GM18519 (cell line): ENCODE measurements around the gene SETBP1.

ENCODE experiments used
- ATAC-seq: cut with Tn5 transposase; IDR thresholded peaks from one replicate; pipeline ENCODE4 v1.9.1; 2021; ENCODE audit warnings: mild to moderate bottlenecking, moderate library complexity; ENCODE audit not compliant: unreplicated experiment, low FRiP score

The SETBP1 gene

GRCh38 chr18:44954257-44954656, 273.6 kb downstream of the SETBP1 start:
- ATAC-seq, result no peak

- no peak for ATAC-seq
Measured at GRCh38 chr18:44955825-44956224, 275.1 kb downstream of the SETBP1 start.

DNA sequence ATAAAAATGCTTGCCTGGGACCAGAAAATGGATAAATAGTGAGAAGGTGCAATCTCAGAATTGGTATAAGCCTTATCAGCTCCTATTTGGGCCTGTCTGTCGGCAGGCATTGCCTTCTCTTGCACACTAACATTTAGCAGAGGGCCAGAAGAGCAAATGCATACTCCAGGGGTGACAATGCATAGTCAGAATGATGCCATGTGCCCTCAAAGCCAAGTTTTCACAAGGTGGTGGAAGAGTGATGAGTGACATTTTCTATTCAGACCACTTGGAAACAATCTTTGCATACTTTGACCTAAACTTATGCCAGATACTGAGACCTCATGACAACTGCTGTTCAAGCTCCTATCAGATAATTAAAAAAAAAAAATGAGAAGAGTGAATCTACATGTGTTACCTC, 276.3 kb downstream of the SETBP1 start:
- no peak for ATAC-seq

DNA sequence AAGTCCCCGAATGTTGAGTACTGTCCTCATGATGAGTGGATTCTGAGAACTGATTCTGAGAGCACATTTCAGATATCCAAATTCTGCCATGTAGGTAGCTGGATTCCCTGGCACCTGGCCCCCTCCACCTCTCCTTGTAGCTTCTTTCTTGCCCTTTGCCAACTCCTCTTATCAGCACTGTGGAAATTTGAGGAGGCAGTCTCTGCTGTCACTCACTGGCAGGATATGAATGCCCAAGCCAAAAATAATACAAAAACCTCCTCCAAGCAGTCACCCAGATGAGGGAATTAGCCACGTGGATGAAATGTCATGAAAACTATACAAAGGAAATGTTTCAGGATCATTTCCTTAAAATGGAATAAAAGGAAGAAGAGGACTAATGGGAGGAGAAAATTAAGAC, 276.8 kb downstream of the SETBP1 start:
- no peak for ATAC-seq

DNA sequence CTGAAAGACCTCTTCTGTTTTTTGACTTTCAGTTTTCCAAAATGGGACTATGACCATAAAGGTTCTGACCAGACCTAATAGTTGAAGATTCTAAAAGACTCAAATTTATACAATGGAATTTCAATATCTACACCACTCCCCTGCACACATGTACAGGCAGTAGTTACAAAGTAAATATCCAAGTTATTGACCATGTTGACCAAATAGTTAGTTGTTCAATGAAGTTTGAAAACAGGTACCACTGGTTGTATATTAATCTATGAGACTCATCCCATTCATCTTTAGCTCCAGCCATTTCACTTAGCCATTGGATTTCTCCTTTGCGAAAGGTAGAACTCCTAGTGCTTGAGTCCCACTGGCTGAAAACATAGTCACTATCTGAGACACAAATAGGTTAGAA, 277.4 kb downstream of the SETBP1 start:
- ATAC-seq, result no peak

- no peak for ATAC-seq
Measured at GRCh38 chr18:44958455-44958854, 277.8 kb downstream of the SETBP1 start.

DNA sequence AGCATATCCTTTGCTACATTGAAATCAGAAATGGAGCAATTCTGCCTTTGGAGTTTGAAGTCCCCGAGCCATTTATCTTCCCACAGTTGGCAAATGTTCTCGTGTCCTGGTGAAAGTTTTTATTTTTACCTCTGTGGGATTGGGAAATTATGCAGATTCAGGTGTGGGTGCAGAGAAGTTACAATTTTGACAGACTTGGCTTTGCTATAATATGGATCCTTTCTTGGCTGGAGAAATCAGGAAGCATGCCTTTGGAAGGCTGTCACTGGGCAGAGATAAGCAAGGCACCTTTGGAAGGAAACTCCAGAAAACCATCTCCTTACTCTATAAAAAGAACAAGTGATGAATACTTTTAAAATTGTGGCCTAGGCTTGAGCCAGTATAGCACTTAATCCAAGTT, 278.3 kb downstream of the SETBP1 start:
- no peak for ATAC-seq

DNA sequence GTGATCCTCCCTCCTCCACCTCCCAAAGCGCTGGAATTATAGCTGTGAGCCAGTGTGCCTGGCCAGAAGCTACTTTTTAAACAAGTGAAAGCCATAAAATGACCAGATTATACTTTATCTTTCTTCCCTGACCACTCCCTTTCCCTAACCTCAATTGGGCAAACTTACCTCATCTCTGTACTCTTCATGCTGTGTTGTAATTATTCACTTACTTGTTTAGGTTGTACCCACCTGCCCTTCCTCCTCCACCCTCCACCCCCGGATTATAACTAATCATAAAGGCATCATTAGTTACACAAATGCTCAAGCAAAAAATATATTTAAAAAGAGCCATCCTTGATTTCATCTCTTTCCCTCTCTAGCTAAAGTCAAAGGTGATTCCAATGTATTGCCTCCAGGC, 279.9 kb downstream of the SETBP1 start:
- no peak for ATAC-seq

DNA sequence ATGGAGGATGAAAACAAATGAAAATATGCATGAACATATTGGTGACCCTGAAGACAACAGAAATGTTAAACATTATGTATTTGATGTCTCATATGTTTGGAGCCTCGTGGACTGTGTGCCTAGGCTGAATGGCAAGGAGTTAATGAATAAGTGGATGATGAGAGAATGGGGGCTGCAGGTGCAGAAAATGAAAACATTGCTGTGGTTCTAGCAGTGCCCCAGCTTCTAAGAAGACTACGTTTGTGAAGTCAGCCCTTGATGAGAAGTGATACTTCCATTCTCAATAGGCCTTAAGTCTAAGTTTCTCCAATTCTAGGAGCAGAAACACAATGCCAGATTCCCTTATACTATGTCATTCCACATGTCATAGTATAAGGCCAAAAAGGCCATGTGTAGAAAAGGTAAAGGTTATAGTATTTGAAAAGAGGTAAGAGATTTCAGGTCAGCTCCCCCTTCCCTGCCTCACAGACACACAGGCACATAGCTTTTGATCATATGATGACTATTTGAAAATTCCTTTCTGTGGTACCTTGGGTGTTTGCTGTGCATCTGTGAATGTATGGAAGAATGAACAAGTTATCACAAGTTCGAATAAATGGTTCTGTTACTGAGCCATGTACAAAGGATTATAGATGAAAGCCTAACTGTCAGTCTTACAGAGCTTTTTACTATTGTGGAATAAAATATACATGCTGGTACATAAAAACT, 280.8 kb downstream of the SETBP1 start:
- no peak for ATAC-seq

- ATAC-seq, result no peak
Measured at GRCh38 chr18:44967599-44967998, 286.9 kb downstream of the SETBP1 start.

- ATAC-seq, result no peak
Measured at GRCh38 chr18:44968336-44968735, 287.6 kb downstream of the SETBP1 start.

DNA sequence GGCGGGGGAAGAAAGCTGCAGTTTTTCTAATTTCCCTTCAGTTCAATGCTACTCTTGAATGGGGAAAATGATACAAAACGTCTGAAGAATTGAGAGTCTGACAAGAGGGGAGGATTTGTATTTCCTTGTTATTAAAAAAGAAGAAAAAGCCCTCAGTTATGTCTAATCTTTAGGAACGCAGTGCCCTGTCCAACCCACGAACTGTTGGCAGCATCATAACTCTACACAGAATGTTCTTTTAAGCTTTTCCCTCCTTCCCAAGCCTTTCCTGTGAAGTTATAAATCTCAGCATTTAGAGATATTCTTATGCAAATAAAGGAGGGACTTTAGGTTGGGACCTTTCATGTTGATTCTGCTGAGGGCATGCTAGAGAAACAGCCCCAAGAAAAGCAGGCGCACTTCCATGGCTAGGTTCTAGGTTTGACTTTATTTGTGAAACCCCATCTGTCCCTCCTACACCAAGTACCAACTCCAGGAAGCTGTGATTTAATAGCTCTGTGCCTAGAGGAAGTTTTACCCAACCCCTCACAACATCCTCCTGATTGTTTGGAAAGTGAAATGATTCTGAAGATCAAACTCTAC, 288.6 kb downstream of the SETBP1 start:
- no peak for ATAC-seq

GRCh38 chr18:44973282-44973681, 292.6 kb downstream of the SETBP1 start:
- no peak for ATAC-seq

- ATAC-seq, result no peak
Measured at GRCh38 chr18:44974174-44974573, 293.5 kb downstream of the SETBP1 start.

- ATAC-seq, result no peak
Measured at GRCh38 chr18:44977856-44978255, 297.2 kb downstream of the SETBP1 start.

DNA sequence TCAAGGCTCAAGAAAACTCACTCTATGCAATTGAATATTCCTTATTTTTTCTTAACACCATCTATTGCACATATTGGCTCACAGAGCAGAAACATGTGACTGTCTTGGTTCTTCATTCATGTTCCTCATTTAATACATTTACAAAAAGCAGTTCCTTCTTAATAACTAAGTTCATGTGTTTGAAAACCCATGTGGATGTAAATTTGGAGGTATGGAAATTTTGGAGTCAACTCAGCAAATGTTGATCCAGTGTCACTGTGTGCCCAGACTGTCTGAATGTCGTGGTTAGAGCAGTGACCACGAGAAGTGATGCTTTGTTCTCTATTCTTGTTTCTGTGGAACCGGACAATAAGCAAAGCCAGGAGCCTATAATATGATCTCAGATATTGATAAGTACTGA, 299.1 kb downstream of the SETBP1 start:
- ATAC-seq, result no peak

- no peak for ATAC-seq
Measured at GRCh38 chr18:44981121-44981520, 300.4 kb downstream of the SETBP1 start.

DNA sequence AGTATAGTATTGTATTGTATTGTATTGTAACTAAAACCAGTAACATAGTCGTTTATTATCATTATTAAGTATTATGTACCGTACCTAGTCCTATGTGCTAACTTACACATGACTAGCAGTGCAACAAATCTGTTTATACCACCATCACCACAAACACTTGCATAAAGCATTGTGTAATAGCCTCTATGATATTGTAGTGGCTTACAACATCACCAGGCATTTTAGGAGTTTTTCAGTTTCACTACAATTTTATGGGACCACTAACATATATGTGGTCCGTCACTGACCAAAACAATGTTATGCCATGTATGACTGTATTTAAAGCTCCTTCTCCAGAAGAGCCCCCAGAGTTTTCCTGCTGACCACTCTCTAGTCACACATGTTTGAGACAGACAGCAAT, 306.2 kb downstream of the SETBP1 start:
- ATAC-seq, result no peak

DNA sequence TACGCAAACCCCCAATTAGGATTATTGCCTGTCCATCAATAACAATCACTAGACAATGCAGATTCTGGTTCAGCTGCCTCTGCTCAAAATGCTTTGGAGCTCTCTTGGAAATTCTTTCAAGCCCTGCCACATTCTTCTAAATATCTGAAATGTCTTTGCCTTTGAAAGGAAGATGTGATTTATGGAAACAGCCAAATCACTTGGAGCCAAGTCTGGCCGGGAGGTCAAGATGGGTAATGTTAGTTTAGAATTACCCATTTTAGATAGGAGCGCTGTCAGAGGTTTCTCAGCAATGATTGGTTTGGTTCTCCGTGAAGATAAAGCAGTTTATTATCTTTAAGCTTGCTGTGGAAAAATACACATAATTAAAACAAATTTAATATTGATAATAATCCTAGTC, 306.7 kb downstream of the SETBP1 start:
- no peak for ATAC-seq

DNA sequence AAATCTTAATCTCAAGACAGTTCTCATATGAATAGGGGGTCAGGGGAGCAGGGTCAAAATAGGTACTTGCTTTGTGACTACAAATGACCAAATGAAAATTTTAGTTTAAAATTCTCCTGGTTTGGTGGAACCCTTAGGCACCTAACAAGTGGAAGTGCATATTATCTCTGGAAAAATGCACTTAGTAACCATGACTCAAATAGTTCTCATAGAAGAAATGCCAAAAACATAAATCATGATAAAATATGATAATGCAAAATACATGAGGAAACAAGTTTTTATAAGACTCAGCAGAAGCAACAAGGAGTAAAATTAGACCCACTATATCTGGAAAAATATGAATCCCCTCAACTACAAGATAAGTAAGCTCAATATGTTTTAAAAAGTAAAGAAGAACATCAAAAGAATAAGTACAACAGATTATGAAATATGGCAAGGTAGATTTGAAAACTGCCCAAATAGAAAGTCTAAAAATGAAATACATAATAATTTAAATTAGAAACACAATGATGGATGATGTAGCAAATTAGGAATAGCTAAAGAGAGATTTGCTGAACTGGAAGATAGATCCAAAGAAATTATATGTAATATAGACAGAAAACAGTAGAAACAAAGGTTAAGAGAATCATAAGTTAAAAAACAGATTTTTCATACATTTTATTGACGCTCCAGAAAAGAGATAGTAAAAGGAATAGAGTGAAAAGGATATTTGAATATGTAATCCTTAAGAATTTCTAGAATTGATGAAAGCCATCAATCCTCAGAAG, 308.3 kb downstream of the SETBP1 start:
- ATAC-seq, result no peak

DNA sequence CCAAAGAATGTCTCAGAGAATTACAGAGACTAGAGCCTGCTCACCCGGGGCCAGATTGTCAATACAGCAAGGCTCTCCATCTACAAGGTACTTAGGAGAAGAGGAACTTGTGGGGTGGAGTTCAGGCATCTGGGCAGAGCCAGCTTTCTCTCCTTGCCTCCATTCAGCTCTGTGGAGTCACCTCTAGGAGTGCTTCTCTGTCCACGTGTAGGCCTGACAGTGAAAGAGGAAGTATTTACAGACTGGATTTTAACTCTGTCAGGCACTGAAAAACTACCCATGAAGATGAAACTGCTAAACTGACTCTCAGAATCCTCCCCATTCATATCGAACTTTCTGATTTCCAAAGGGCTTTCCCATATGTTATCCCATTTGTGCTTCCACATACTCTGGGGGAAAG, 315.6 kb downstream of the SETBP1 start:
- peak; percentile 60 for ATAC-seq

GRCh38 chr18:44997174-44997573, 316.5 kb downstream of the SETBP1 start:
- ATAC-seq, result no peak
